HEK293 (cell line): ENCODE measurements around the gene BRMS1.

Experiments used
- CTCF ChIA-PET: fragments of 350-600 bp; formaldehyde crosslinking; extraction: SDS; loops from one replicate; lab custom pipeline; 2021; ENCODE audit warnings: antibody characterized with exemption; lab: Yijun Ruan, JAX
- POLR2A ChIA-PET: fragments of 300-600 bp; formaldehyde crosslinking; extraction: SDS; loops from one replicate; lab custom pipeline; 2020; ENCODE audit warnings: antibody characterized with exemption, inconsistent platforms; lab: Yijun Ruan, JAX
- H3K27ac ChIP-seq: fragments of 200-500 bp; sonication (Bioruptor generic); 2 replicates; pipeline ENCODE4 v1.5.1; 2014; ENCODE audit warnings: low read depth, low read length, control low read depth, inconsistent platforms; ENCODE audit errors: extremely low read depth
- H3K36me3 ChIP-seq, 2 experiments: fragments of 200-500 bp in 1 of 2; sonication (Bioruptor generic) in 1 of 2; 1 replicate in 1 of 2; 2 replicates in 1 of 2; pipeline ENCODE4 v1.5.1; 2014 to 2017; ENCODE audit warnings: inconsistent platforms in 2 of 2, low read length in 2 of 2; ENCODE audit not compliant: control insufficient read depth in 2 of 2, insufficient read depth in 1 of 2
- H3K4me1 ChIP-seq: fragments of 200-500 bp; sonication (Bioruptor generic); 2 replicates; pipeline ENCODE4 v1.5.1; 2014; ENCODE audit warnings: mild to moderate bottlenecking, low read length, inconsistent platforms; ENCODE audit not compliant: control insufficient read depth, insufficient read depth
- H3K4me3 ChIP-seq: 2 replicates; pipeline ENCODE4 v1.5.1; 2011; ENCODE audit warnings: low read depth, mild to moderate bottlenecking, control low read depth, low read length, moderate library complexity
- H3K9me3 ChIP-seq: fragments of 200-500 bp; sonication (Bioruptor generic); 2 replicates; pipeline ENCODE4 v1.5.1; 2014; ENCODE audit warnings: low read depth, low read length, inconsistent platforms; ENCODE audit not compliant: control insufficient read depth, insufficient read depth
- GLIS2 ChIP-seq: fragments of 450-650 bp; formaldehyde crosslinking; IDR thresholded peaks from 2 replicates; pipeline ENCODE4 v1.5.1; 2016; ENCODE audit warnings: missing biosample characterization, missing genetic modification characterization
- MZF1 ChIP-seq: fragments of 450-650 bp; formaldehyde crosslinking; IDR thresholded peaks from 2 replicates; pipeline ENCODE4 v1.5.1; 2017; ENCODE audit warnings: missing biosample characterization, missing genetic modification characterization, borderline replicate concordance
- ZBTB1 ChIP-seq: fragments of 450-650 bp; formaldehyde crosslinking; IDR thresholded peaks from 2 replicates; pipeline ENCODE4 v1.5.1; 2016; ENCODE audit warnings: missing biosample characterization, missing genetic modification characterization
- ZNF140 ChIP-seq: fragments of 450-650 bp; formaldehyde crosslinking; IDR thresholded peaks from 2 replicates; pipeline ENCODE4 v1.5.1; 2016; ENCODE audit warnings: missing biosample characterization, missing genetic modification characterization
- ZNF16 ChIP-seq: fragments of 450-650 bp; formaldehyde crosslinking; IDR thresholded peaks from 2 replicates; pipeline ENCODE4 v1.5.1; 2016; ENCODE audit warnings: low read depth, missing biosample characterization, missing genetic modification characterization
- ZNF184 ChIP-seq: fragments of 450-650 bp; IDR thresholded peaks from 2 replicates; pipeline ENCODE4 v1.5.1; 2018; ENCODE audit warnings: missing biosample characterization, mild to moderate bottlenecking, missing genetic modification characterization
- ZNF2 ChIP-seq: fragments of 450-650 bp; formaldehyde crosslinking; IDR thresholded peaks from 2 replicates; pipeline ENCODE4 v1.5.1; 2016; ENCODE audit warnings: missing biosample characterization, missing genetic modification characterization
- ZNF23 ChIP-seq: fragments of 450-650 bp; formaldehyde crosslinking; IDR thresholded peaks from 2 replicates; pipeline ENCODE4 v1.5.1; 2016; ENCODE audit warnings: missing biosample characterization, missing genetic modification characterization, borderline replicate concordance
- ZNF24 ChIP-seq: fragments of 450-650 bp; formaldehyde crosslinking; IDR thresholded peaks from 2 replicates; pipeline ENCODE4 v1.5.1; 2016; ENCODE audit warnings: missing biosample characterization, missing genetic modification characterization
- ZNF404 ChIP-seq: fragments of 450-650 bp; formaldehyde crosslinking; IDR thresholded peaks from 2 replicates; pipeline ENCODE4 v1.5.1; 2017; ENCODE audit warnings: missing biosample characterization, missing genetic modification characterization
- ZNF549 ChIP-seq: fragments of 450-650 bp; IDR thresholded peaks from 2 replicates; pipeline ENCODE4 v1.5.1; 2018; ENCODE audit warnings: missing biosample characterization, missing genetic modification characterization, mild to moderate bottlenecking, inconsistent platforms, moderate library complexity
- ZNF621 ChIP-seq: fragments of 450-650 bp; formaldehyde crosslinking; IDR thresholded peaks from 2 replicates; pipeline ENCODE4 v1.5.1; 2017; ENCODE audit warnings: missing biosample characterization, missing genetic modification characterization
- ZNF623 ChIP-seq: fragments of 450-650 bp; formaldehyde crosslinking; IDR thresholded peaks from 2 replicates; pipeline ENCODE4 v1.5.1; 2016; ENCODE audit warnings: missing biosample characterization, missing genetic modification characterization
- ZNF626 ChIP-seq: fragments of 450-650 bp; sonication (Bioruptor Pico); formaldehyde crosslinking; IDR thresholded peaks from 2 replicates; pipeline ENCODE4 v1.5.1; 2018; ENCODE audit warnings: missing biosample characterization, missing genetic modification characterization, inconsistent platforms
- ZNF639 ChIP-seq: fragments of 450-650 bp; formaldehyde crosslinking; IDR thresholded peaks from 2 replicates; pipeline ENCODE4 v1.5.1; 2016; ENCODE audit warnings: missing biosample characterization, missing genetic modification characterization
- ZNF658 ChIP-seq: fragments of 450-650 bp; formaldehyde crosslinking; IDR thresholded peaks from 2 replicates; pipeline ENCODE4; 2016; ENCODE audit warnings: missing biosample characterization, missing genetic modification characterization
- ZSCAN16 ChIP-seq: fragments of 450-650 bp; formaldehyde crosslinking; IDR thresholded peaks from 2 replicates; pipeline ENCODE4 v1.5.1; 2016; ENCODE audit warnings: missing biosample characterization, missing genetic modification characterization
- TF ChIP-seq, protein P1 (sequence below): fragments of 450-650 bp; formaldehyde crosslinking; conservative IDR thresholded peaks from 2 replicates; pipeline ENCODE4 v1.5.1; 2016; ENCODE audit warnings: low read depth, missing biosample characterization, missing genetic modification characterization
- TF ChIP-seq, protein P2 (sequence below): fragments of 450-650 bp; formaldehyde crosslinking; IDR thresholded peaks from 2 replicates; pipeline ENCODE4 v1.5.1; 2017; ENCODE audit warnings: missing biosample characterization, missing genetic modification characterization
- TF ChIP-seq, protein P3 (sequence below): fragments of 450-650 bp; formaldehyde crosslinking; IDR thresholded peaks from 2 replicates; pipeline ENCODE4 v1.5.1; 2016; ENCODE audit warnings: missing biosample characterization, missing genetic modification characterization

Gene BRMS1

GRCh38 chr11:66318600-66318970 is 26.3 kb downstream of the BRMS1 start (continued):
- TF ChIP-seq, protein P1, sequence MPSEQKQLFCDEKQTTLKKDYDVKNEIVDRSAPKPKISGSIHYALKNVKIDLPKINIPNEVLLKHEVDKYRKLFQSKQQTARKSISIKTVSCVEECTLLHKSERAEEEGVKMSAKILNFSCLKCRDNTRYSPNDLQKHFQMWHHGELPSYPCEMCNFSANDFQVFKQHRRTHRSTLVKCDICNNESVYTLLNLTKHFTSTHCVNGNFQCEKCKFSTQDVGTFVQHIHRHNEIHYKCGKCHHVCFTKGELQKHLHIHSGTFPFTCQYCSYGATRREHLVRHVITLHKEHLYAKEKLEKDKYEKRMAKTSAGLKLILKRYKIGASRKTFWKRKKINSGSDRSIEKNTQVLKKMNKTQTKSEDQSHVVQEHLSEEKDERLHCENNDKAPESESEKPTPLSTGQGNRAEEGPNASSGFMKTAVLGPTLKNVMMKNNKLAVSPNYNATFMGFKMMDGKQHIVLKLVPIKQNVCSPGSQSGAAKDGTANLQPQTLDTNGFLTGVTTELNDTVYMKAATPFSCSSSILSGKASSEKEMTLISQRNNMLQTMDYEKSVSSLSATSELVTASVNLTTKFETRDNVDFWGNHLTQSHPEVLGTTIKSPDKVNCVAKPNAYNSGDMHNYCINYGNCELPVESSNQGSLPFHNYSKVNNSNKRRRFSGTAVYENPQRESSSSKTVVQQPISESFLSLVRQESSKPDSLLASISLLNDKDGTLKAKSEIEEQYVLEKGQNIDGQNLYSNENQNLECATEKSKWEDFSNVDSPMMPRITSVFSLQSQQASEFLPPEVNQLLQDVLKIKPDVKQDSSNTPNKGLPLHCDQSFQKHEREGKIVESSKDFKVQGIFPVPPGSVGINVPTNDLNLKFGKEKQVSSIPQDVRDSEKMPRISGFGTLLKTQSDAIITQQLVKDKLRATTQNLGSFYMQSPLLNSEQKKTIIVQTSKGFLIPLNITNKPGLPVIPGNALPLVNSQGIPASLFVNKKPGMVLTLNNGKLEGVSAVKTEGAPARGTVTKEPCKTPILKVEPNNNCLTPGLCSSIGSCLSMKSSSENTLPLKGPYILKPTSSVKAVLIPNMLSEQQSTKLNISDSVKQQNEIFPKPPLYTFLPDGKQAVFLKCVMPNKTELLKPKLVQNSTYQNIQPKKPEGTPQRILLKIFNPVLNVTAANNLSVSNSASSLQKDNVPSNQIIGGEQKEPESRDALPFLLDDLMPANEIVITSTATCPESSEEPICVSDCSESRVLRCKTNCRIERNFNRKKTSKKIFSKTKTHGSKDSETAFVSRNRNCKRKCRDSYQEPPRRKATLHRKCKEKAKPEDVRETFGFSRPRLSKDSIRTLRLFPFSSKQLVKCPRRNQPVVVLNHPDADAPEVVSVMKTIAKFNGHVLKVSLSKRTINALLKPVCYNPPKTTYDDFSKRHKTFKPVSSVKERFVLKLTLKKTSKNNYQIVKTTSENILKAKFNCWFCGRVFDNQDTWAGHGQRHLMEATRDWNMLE (tag by site-specific recombination): no peak
- TF ChIP-seq ZNF621 (tag by site-specific recombination): no peak
- TF ChIP-seq ZSCAN16: no peak
- TF ChIP-seq ZNF140 (tag by site-specific recombination): no peak
- TF ChIP-seq MZF1 (tag by site-specific recombination): no peak
- TF ChIP-seq ZNF639 (tag by site-specific recombination): no peak
- TF ChIP-seq ZBTB1 (tag by site-specific recombination): no peak
- TF ChIP-seq ZNF626: no peak
- TF ChIP-seq ZNF658: no peak
- TF ChIP-seq, protein P2, sequence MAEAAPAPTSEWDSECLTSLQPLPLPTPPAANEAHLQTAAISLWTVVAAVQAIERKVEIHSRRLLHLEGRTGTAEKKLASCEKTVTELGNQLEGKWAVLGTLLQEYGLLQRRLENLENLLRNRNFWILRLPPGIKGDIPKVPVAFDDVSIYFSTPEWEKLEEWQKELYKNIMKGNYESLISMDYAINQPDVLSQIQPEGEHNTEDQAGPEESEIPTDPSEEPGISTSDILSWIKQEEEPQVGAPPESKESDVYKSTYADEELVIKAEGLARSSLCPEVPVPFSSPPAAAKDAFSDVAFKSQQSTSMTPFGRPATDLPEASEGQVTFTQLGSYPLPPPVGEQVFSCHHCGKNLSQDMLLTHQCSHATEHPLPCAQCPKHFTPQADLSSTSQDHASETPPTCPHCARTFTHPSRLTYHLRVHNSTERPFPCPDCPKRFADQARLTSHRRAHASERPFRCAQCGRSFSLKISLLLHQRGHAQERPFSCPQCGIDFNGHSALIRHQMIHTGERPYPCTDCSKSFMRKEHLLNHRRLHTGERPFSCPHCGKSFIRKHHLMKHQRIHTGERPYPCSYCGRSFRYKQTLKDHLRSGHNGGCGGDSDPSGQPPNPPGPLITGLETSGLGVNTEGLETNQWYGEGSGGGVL (tag by site-specific recombination): no peak
- TF ChIP-seq, protein P3, sequence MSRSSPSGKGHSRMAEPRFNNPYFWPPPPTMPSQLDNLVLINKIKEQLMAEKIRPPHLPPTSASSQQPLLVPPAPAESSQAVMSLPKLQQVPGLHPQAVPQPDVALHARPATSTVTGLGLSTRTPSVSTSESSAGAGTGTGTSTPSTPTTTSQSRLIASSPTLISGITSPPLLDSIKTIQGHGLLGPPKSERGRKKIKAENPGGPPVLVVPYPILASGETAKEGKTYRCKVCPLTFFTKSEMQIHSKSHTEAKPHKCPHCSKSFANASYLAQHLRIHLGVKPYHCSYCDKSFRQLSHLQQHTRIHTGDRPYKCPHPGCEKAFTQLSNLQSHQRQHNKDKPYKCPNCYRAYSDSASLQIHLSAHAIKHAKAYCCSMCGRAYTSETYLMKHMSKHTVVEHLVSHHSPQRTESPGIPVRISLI (tag by site-specific recombination): no peak
- TF ChIP-seq ZNF24 (tag by site-specific recombination): no peak
- no peak for TF ChIP-seq ZNF549 (tag by site-specific recombination)

DNA sequence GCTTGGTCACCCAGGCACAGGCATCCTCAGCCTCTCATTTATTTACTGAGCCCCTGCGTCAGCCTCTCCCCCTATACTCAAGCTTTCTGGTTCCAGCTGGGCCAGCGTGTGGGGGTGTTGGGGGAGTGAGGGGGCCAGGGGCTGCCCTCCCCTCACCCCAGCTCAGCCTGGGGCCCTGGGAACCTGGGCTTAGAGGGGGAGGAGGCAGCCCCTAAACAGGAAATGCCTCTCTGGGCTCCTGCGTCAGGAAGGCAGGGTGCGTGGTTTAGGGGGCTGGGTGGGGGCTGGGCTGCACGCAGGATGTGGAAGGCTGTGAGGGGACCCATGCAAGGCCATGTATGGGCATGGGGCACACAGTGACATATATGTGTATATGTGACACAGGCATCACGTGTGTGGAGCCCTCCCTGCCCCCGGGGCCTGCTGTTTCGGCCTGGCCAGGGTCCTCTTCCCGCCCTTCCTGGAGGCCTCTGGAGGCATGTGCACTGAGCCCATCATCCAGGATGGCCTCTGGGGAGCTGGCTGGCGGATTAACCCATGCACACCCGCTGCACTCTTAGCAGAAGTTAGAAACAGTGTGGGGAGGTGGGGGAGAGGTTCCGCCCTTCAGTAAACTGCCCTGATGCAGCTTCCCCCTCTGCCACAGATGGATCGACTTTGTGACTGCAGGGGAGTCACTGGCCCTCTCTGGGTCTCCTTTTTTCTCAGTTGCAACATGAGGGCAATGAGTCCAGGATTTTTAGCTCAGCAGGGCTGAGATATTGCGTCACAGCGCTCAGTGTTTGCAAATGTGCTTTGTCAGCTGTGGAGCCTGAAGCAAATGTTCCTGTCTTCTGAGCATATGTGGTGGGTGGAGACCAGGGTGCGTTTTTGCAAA is 26.9 kb downstream of the BRMS1 start:
- no peak overlapping the region for H3K4me3 ChIP-seq
- H3K9me3 ChIP-seq: no peaks in the 10 kb centered on the region
- no peak for TF ChIP-seq ZNF623
- TF ChIP-seq, protein P1 (tag by site-specific recombination): no peak
- no peak for TF ChIP-seq ZNF2 (tag by site-specific recombination)
- TF ChIP-seq ZNF23 (tag by site-specific recombination): no peak
- TF ChIP-seq ZNF16 (tag by site-specific recombination): no peak
- no peak for TF ChIP-seq GLIS2 (tag by site-specific recombination)
- no peak for TF ChIP-seq ZNF184 (tag by site-specific recombination)
- TF ChIP-seq ZNF404 (tag by site-specific recombination): no peak
- TF ChIP-seq, all 188 proteins: peak for 0
- Histone ChIP-seq H3K4me1 (no peaks in the 10 kb centered on the region), H3K27ac (no peak overlapping the region), H3K36me3 (no peaks in the 10 kb centered on the region)
- POLR2A ChIA-PET: interaction anchor here (1.2 kb wide), 1 partner anchor 18 kb away, joined by 3 read pairs; the partner anchor contains the start of gene RIN1
- CTCF ChIA-PET: no interaction called here
